Activated CD4-positive, alpha-beta T cell treated with anti-CD3 and anti-CD28 coated beads, Interleukin-2, amount 50 U/mL, for 16 hours (primary cell): ENCODE data around the gene POLDIP3.

Experiments used
- DNase-seq: peaks from one replicate; pipeline ENCODE4 v3.0.0-alpha.2; 2020

POLDIP3 gene, protein sequence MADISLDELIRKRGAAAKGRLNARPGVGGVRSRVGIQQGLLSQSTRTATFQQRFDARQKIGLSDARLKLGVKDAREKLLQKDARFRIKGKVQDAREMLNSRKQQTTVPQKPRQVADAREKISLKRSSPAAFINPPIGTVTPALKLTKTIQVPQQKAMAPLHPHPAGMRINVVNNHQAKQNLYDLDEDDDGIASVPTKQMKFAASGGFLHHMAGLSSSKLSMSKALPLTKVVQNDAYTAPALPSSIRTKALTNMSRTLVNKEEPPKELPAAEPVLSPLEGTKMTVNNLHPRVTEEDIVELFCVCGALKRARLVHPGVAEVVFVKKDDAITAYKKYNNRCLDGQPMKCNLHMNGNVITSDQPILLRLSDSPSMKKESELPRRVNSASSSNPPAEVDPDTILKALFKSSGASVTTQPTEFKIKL

DNA sequence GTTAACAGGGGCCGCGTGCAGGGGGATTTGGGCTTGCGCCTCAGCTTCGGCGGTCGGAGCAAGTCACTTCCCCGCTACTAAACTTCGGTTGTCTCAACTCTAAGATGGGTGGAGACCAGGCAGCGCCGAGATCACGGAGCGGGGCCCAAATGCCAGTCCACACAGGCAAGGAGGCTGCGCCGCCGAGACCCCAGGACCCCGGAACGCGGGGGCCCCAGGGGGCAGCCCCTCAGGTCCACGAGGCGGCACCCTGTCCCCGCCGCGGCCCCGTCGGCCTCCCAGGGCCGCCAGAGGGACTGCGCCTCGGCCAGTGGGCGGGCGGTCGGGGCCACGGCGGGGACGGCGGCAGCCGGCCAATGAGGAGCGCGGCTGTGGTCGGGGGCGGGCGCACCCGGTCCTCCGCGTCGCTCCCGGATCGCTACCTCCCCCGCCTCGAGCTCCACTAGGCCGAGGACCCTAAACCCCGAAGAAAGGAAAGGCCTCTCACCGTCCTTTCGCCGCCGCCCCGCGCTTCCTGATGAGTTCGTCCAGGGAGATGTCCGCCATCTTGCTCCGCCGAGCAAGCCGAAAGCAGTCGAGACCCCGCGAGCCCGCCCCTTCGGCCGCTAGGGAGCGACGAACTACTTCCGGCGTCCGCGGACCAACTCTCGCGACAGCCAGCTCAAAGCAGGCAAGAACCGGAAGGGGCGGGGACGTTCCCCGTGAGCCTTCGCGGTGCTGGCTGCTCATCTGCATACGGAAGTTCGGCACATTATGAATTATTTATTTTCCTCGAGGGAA lies at the start of gene POLDIP3:
Gene POLDIP3 (minus strand): TSS at position 572 of the 780 bp plus-strand sequence. CDS start 26 bp downstream, at position 546.
- DNase-seq: peak; percentile 99

DNA sequence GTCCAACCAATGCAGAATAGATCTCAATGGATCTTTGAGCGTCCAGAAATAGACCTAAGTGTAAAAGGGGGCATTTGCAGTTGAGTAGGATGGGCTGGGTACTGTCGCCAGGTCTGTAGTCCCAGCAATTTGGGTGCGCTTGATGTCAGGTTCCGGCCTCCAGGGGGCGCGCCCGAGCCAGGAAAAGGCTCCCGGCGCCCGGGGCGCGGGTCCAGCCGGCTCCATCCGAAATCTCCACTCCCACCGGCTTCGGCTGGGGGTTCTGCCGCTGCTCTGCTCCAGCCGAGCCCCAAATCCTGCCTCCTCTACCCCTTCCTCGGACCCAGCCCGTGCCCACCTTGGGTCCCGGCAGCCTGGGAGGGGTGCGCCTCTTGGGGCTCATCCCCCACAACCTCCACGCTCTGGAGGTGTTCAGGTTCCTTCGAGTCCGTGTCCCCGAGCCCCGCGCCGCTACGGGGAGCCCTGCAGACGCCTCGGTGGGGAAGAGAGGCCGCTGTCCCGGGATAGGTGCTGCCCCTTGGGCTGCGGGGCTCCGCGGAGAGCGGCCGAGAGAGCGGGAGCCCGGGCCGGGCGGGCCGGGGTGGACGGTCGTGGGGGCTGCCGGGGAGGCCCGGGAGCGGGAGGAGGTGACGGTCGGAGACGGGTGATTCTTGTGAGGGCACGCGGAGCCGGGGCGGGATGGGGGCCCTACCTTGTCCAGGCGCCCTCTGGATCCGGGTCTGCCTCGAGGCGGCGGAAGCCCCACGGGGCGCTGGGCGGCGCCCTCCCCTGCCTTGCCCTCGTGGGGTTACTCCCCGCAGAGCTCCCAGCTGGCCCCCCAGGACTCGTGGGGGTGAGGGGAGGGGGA lies 47.5 kb upstream of the POLDIP3 start:
- peak; percentile 76 for DNase-seq

DNA sequence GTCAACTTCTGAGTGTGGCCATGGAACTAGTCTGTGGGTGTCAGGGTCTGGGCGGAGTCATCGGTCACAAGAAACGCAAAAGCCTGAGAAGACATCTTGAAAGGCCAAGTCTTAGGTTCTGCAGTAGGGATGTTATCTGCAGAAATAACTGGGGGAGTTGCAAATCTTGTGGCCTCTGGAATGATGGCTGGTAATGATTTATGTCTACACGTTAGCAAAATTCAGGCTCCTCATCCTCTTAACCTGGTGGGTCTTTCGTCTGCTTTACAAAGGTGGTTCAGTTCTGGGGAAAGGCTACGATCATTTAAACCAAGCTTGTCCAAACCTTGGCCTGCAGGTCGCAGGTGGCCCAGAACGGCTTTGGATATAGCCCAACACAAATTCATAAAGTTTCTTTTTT lies 41.9 kb upstream of the POLDIP3 start:
- DNase-seq: no peak

DNA sequence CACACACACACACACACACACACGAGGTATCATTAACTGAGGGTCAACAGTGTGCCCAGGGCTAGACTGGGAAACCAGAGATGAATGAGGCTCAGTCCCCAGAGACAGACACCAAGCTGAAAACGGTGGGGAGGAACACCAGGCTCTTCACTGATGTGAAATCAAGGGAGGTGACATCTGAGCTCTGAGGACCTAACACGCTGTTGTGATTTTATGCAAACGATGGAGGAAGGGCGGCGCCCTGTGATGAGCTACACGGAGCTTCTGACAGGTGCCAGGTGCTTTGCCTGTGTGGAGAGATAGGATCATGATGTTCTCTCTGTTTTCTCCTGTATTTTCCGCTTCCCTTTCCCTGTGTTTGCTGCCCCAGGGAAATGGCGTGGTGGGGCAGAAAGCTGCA lies 41.0 kb upstream of the POLDIP3 start:
- DNase-seq: no peak

DNA sequence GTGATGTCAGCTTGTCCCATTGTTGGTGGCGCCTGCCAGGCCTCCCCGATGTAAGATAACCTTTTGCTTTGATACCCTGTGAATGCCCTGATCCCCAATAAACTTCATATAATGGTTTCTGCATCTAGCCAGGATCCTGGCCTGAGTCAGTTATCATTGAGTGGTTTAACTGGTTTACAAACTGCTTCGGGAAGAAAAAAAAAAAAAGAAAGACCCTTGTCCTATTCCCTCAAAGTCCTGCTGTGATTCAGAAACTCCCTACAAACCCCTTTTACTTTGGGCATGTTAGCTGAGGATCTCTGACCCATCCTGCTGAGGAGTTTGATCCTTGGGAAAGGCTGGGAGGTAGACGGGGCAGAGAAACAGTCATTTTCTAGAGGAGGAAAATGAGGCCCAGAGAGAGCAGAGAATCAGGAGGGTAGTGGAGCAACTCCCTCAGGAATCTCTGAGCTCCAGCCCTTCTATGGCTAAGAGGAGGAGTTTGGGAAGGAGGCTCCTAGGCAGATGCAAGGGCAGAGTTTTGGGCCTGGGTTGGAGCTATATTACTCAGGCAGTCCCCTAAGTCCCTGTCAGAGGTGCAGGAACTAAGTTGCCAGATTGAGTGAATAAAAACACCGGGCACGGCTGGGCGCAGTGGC lies 39.9 kb upstream of the POLDIP3 start:
- no peak for DNase-seq

DNA sequence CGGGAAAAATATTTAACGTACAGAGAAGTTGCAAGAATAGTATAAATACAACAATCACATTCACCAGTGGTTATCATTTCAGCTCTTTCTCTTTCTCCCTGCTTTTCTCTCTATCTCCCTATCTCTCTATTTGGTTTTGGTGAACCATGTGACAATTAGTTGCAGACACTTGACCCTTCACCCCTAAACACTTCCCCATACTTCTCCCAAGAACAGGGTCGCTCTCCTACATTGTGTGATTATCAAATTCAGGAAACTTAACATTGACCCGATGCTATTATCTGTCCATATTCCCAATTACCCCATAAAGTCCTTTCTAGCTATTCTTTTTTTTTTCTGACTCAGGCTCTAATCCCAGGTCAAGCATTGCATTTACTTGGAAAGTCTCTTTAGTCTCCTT lies 39.3 kb upstream of the POLDIP3 start:
- no peak for DNase-seq

DNA sequence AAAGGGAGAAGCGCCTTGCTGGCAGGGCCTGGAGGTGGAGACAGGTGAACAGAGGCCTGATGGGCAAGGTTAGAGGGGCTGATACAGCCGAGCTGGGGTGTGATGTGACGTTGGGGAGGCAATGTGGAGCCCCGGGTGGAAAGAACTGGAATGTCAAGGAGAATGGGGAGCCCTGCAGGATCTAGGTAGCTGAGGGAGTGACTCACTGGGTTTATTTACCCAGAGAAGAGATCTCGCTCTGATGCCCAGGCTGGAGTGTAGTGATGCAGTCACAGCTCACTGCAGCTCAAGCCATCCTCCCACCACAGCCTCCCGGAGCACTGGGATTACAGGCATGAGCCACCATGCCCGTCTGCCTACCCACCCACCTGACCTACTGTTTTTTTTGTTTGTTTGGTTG lies 36.5 kb upstream of the POLDIP3 start:
- no peak for DNase-seq

DNA sequence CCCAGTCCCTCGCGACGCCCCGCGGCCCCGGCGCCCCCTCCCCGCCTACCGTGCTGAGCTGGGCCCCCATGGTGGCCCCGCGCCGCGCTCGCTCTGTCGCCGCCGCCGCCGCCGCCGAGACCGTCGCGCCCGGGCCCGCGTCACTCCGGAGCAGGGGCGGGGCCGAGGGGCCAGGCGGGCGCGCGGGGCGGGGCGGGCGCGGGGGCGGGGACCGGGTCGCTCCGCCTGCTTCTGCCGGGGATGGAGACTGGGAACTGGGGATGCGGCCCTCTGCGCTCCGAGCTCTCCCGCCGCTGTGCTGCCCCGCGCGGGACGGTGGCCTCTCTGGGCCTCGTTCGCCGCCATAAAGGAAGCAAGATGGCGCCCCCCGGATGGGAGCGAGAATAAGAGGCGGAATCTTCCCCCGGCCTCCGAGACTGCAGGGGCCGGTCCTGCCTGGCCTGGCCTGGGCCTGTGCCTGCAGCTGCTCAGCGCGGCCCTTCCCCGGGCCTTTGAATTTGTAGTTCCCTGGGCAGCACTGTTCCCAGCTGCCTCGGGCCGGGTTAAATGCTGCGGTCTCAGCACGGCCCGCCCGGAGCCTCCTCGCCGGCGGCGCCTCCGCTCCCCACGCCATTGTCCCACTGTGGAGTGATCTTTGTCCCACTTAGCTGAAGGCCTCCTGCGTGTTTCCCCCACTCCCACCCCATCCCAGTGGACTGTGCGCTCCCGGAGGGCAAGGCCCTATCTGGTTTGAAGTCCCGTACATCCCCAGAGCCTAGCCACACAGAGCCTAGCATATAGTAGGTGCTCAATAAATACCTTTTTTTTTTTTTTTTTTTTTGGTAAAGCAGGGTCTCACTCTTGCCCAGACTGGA lies 34.8 kb upstream of the POLDIP3 start, which contains the start of gene CYB5R3:
Gene CYB5R3 (minus strand): TSS at position 147 of the 854 bp plus-strand sequence. CDS start 77 bp downstream, at position 70.
- DNase-seq: peak; percentile 85

DNA sequence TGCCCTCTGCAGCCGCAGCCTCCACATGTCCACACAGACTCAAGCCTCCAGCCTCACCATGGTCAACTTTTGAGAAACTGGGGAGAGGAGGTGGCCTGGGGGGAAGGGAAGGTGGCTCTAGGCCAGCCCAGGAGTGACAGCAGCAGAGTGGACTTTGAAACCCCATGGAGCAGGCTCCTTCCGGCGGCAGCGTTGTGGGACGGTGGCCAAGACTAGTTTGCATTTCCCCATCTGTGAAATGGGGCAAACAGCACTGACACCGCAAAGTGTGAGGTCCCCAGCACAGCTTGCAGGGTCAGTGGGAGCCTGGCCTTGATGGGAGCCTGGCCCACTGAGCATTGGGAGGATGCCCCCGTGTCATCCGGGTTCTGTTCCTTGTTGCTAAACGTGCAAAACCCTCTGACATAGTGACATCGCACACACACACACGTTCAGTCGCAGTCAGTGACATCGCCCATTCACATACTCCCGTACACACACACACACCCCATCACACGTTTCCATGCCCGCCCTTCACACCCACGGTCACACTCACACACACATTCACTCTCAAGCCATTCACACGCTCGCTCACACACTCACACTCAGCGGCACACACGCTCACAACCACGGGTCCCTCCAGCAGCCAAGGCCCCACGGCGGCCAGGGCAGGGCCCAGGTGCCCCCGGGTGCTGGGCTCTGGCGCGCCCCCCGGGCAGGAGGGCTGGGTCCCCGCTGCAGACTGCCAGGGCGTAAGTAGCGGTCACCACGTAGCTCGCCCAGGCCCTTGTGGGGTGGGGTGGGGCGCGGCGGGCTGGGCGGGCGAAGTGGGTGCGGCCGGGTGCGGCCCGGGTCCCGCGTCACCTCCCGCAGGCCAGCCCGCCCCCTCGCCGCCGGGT lies 33.9 kb upstream of the POLDIP3 start:
- DNase-seq: peak; percentile 31

DNA sequence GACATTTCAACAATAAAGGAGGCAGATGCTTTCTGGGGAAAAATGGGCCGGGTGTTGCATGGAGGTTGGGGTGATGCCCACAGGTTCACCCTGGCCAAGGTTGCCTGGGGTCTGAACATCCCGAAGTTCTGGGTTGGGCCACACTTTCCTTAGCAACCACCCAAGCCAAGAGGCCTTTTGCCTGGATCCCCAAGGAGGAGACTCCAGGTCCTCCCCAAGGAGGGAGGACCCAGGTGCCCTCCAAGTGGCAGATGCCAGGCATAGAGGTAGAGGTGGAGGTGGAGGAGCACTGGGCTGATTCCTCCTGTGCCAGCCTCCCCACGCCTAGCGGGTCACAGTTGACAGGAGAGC lies 33.3 kb upstream of the POLDIP3 start:
- DNase-seq: no peak

DNA sequence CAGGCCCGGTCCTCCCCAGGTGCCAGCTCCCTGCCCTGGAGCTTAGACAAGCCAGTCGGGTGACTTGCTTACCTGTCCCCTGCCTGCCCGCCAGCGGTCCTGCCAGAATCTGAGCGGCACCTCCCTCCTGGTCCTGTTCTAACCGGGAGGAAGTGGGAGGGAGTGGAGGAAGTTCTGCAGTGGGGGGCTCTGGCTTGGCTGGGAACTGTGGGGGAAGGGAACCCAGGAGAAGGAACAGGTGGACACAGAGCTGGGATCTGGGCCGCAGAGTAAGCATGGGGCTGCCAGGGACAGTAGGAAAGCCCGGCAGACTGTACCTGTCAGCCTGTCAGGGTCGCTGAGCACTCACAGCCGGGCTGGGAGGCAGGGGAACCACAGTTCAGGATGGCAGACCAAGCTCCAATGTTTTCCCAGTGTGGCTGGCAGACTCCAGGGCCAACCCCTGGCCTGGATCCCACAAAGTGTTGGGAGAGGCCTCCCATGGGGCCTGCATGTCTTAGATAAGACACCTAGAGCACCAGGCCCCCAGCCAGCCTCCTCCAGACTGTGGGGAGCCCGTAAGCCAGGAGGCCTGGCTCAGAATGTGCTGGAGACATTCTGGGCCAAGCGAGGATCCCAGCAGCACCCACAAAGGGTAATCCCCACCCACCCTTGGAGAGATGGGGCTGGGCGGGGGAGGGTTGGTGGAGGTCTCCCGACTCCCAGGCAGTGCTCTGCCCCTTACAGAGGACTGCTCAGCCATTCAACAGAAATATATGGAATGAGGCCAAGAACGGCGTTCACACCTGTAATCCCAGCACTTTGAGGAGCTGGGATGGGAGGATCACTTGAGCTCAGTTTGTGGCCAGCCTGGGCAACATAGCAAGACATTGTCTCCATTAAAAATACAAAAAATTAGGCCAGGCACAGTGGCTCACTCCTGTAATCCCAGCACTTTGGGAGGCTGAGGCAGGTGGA lies 32.2 kb upstream of the POLDIP3 start:
- no peak for DNase-seq

DNA sequence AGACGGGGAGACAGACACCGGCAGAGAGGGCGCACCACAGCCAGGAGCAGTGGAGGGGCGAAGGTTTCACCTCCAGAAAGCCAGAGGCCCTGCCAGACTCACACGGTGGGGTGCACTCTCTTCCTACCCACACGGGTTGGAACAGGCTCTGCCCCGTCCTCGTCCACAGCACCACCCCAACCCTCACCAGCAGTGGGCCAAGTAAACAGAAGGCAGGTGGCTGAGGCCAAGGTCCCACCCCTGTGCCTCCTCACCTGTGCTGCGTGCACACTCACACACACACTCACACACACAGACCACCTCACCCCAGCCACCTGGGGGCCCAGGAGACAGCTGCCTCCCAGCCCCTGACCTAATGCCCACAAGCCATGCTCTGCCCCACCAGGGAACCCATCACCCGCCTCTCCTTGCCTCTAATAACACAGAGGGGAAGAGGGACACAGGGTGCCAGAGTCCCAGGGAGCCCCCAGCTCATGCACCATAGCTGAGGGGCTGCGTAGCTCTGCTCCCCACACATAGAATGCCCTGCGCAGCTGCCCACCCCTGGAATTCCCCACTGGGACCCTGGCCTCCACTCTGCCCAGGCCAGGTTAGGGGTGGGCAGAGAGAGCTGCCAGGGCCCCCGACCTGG lies 31.4 kb upstream of the POLDIP3 start:
- DNase-seq: no peak

DNA sequence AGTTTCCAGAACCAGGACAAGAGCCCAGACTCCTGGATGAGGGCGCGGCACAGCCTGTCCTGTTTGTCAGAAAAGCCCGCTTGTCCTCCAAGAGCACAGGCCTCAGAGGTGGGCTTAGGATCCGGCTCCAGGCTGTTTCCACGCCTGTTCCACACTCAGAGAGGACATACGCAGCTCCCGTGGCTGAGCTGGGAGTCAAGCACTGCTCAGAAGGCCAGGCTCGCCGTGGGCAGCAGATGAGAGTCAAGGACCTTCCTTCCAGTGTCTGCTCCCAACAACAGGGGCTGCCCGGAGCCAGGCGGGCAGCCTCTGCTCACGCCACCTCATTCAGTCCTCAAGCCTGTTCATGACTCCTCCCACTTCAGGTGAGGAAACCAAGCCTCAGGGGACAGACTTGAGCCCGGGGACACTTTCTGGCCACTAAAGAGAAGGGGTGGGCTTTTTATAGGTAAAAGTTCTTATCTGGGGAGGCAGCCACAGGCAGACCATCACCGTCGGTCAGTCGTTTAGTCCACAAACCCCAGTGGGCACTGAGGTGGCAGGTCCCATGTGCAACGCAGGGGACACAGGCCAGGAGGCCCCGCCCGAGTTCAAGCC lies 30.8 kb upstream of the POLDIP3 start:
- DNase-seq: no peak

DNA sequence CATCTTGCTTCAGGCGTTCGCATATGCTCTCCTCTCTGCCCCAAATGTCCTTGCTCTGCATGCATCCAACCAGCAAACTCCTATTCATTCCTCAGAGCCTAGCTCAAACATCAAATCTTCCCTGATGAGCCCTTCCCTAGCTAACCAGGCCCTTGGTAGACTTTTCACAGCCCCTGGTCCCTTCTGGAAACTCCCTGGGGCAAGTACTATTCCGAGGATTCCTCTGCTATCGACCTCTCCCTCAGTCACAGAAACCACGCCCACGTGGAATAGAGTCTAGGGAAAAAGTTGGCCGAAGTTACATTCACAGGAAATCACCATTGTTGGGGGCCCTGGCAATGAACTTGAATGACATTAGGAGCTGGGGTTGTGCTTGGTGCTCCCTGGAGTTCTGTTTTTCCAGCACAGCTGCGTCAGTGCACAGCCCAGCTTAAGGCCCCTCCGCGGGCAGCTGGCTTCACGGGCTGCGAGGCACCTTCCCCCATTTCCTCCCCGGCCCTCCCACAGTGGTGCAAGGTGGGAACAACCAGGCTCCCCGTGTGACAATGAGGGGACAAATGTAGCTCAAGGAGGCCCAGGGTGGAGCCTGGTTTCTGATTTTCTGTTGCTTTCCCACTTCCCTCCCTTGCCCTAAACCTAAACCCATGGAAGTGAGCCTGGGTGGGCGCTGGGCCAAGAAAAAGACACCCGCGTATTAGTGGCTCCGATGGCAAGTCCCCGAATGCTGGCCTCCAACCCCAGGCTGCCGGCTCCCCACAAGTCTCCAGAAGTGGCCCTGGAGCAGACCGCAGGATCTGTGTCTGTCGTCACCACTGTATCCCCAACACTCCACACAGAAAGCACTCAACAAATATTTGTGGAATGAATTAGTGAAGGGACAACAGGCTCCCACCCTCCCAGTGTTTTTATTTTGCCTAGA lies 30.0 kb upstream of the POLDIP3 start:
- DNase-seq: no peak

DNA sequence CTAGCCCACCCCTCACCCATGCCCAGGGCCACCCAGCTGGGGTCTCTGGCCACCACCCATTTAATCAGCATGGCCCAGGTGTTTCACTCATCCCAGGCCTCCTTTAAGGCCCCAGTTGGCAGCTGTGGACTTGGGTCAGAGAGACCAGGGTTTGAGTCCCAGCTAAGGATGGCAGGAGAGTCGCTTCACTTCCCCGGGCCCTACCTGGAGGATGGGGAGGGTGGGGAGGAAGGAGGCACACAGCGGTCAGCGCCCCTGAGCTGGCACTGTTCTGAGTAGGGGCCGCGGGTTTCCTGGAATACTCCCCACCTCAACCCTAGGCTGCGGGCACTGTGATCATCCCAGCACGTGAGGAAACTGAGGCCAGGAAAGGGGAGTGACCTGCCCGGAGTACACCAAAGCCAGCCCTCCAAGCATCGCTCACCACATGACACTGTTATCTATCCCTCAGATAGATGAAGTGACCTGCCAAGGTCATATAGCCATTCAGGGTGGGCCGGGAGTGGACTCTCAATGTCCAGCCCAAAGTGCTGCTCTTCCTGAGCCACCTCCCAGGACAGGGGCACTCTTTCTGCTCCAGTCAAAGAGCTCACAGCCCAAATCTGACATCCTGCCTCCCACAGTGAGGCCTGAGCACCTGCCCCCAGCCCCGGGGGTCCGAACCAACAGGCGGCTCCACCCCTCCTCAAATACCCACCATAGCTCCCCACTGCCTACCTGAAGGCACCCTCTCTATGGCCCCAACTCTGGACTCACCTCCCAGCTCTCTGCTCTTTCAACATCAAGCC lies 29.1 kb upstream of the POLDIP3 start:
- no peak for DNase-seq
